Cardiac fibroblast (primary cell): Measurements from ENCODE around the gene TCOF1.

Source experiments
- DNase-seq, 2 donors: peaks; one replicate each; pipeline versions ENCODE4 v3.0.0 to v3.0.0-alpha.2; 2010; ENCODE audit warnings: low read depth in 2 of 2
- H3K4me3 ChIP-seq, 2 donors: replicated peaks in 1 of 2; 1 replicate in 1 of 2; 2 replicates in 1 of 2; pipeline ENCODE4 v1.5.1; 2011; ENCODE audit warnings: low read depth in 2 of 2, low read length in 2 of 2, mild to moderate bottlenecking in 2 of 2, moderate library complexity in 1 of 2
- TF ChIP-seq, protein P1 (sequence below): IDR thresholded peaks from one replicate; pipeline ENCODE4 v1.5.1; 2011; ENCODE audit warnings: low read depth, mild to moderate bottlenecking, low read length, inconsistent platforms

The TCOF1 gene

DNA sequence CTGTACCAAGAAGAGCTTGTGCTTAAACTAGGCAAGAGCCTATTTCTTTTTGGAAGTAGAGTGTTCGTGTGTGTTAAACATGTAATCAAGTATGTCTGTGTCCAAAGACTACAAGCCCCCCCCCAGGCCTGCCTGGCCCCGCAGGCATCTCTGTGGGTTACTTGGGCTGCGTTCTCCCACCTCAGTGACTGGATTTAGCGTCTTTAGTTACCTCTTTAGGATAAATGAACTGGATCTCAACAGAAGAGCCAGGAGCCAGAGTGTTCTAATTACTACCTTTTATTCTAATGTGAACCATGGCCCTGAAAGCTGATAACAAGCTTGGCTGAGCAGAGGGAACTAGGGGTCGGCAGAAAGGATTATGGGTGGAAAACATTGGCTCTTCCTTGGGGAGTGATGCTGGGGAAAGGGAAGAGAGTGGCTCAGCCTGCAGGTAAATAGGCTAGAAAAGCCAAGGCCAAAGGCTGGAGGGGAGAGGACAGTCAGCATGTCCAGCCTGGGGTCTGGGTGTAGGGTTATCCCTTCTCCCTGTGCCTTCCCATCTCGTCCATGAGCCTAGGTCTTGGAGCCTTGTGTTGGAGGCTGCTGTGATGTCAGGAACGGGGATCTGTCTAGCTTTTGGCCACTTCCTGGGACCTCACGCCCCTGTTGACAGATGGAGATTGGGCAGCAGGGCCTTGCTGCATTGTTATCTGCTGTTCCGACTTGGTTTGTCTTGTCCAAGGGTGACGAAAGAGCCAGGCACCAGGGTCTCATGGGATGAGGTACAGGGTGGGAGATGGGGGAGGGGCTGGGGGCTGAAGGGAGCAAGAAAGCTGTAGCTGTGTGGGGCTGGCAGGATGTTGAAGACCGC is 44.1 kb downstream of the TCOF1 start:
- H3K4me3 ChIP-seq = no peak overlapping the region
- no peak for DNase-seq
- TF ChIP-seq, protein P1, sequence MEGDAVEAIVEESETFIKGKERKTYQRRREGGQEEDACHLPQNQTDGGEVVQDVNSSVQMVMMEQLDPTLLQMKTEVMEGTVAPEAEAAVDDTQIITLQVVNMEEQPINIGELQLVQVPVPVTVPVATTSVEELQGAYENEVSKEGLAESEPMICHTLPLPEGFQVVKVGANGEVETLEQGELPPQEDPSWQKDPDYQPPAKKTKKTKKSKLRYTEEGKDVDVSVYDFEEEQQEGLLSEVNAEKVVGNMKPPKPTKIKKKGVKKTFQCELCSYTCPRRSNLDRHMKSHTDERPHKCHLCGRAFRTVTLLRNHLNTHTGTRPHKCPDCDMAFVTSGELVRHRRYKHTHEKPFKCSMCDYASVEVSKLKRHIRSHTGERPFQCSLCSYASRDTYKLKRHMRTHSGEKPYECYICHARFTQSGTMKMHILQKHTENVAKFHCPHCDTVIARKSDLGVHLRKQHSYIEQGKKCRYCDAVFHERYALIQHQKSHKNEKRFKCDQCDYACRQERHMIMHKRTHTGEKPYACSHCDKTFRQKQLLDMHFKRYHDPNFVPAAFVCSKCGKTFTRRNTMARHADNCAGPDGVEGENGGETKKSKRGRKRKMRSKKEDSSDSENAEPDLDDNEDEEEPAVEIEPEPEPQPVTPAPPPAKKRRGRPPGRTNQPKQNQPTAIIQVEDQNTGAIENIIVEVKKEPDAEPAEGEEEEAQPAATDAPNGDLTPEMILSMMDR = no peak

DNA sequence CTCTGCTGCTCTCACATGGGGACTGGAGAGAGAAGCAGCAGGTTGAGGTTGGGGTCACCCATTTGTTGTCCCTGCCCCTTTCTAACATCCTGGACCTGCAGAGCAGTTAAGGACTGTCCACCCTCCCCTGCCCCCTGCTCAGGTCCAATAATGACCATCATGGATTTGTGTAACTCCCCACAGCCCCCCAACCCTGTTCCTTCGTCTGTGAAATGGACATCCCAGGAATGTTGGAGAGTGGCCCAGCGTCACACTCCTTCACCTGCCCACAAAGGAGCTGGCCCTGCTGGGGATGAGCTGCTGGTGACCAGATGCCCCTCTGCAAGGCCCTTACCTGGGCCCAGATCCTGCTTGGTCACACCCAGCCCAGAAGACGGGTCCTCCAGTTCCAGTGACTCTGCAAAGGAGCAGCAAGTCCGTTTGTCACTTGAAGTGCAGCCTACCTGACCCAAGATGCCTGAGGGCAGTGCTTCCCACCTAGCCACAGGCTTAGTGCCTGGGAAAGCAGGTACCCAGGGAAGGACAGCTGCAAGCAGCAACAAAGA is 44.8 kb downstream of the TCOF1 start:
- TF ChIP-seq, protein P1 = no peak
- DNase-seq = no peak
- H3K4me3 ChIP-seq = no peak overlapping the region

DNA sequence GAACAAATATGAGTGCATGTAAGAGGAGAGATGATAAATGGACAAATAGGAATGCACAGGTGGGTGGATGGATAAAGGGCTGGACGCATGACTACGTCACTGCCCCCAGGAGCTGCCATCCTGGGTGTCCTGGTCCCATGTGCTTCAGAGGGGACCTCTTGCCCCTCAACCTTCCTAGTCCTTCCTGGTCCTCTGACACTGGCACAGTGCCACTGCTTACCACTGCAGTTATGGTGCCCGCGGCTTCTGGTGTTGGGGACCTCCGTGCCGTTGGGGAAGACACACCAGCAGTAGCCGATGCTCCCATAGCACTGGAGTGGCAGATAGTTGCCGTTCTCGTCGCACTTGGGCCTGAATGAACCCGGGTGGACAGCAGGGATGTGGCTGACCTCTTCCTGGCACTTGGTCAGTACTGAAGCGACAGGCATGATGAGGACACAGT is 45.4 kb downstream of the TCOF1 start:
- H3K4me3 ChIP-seq = no peak overlapping the region
- no peak for DNase-seq
- TF ChIP-seq, protein P1 = no peak

DNA sequence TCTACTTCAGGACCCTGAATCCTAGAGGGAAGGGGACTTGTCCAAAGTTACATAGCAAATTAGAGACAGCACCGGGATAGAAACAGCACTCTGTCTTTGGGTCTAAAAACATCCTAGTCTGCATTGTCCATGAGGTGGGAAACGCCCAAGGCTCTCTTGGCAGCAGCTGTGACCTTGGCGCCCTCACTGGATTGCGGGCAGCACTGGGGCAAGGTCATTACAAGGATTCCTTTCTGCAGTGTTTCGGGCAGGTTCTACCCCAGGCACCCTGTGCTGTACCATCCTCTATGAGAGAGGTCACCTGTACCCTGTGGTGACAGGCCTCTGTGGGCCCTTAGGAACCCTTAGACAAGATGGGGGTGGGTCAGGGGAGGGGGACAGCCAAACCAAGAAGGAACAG is 46.6 kb downstream of the TCOF1 start:
- H3K4me3 ChIP-seq = no peak overlapping the region
- TF ChIP-seq, protein P1 = no peak
- no peak for DNase-seq

DNA sequence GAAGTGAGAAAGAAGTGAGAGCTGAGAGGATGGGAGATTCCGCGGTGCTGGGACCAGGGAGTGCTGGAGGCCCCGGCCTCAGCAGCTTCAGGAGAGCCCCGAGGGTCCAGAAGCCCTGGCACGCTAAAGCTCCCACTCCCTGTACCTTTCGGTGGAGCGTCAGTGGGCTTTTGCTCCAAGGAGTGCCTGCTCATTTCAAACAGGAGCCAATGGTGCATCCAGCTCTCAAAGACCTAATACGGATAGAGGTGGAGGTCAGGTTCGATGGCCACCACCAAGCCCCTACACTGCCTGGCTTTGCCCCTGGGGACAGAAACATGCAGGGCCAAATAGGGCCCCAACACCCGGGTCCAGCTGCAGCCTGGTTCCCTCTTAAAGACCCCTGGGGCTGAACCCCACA is 47.0 kb downstream of the TCOF1 start:
- TF ChIP-seq, protein P1 = no peak

DNA sequence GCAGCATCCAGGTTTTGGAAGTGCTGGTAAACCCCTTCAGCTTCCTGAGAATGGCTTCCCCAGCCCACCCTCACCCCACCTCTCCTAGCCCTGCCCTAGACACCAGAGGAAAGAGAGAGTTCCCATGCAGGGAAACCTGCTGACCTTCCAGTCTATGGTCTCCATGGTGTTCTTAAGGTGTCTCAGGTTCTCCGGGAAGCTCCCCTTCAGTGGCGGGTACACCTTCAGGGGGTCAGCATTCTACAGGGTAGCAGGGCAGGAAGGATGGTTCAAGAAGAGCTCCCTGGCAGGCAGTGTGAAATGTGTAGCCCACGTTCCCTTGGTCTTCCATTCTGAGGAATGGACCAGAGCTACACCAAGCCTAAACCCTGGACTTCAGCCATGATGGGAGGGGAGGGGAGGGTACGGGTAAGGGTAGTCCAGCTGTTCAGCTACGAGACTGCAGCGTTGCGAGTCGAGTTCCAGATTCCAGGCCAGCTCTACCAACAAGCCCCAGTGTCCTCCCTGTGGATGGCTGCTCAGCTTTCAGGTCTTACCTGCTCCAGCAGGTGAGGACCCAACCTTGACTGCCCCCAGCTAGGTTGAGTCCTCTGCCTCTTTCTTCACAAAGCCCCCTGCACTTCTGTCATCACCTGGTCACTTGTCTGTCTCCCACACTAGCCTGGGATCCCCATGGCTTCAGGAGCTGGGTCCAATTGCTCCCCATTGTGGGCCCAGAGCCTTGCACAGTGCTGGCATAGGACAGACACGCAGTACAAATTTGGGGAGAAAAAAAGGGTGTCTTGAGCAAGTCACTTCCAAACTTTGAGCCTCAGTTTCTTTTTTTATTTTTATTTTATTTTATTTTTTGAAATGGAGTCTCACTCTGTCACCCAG is 47.7 kb downstream of the TCOF1 start:
- TF ChIP-seq, protein P1 = no peak
- H3K4me3 ChIP-seq = no peak overlapping the region
- DNase-seq = no peak

More for the DNA sequence above, 47.0 kb downstream of the TCOF1 start:
- DNase-seq = no peak
- H3K4me3 ChIP-seq = no peak overlapping the region
